Central memory CD8-positive, alpha-beta T cell (primary cell): ENCODE data around the gene FNDC10.

Experiments
- ATAC-seq: fragments of 150-1000 bp; cut with Tn5 transposase; replicated peaks from 2 replicates; pipeline ENCODE4 v1.10.0; 2022; ENCODE audit warnings: mild to moderate bottlenecking, moderate FRiP score, moderate number of reproducible peaks; ENCODE audit not compliant: poor library complexity, severe bottlenecking; ENCODE audit errors: extremely low read depth
- DNase-seq, 2 donors: peaks; one replicate each; pipeline ENCODE4 v3.0.0; 2021; ENCODE audit warnings: low spot score in 2 of 2
- H3K27ac Mint-ChIP-seq: one replicate; pipeline ENCODE4 v1.8.0; 2022; ENCODE audit warnings: low read depth, mild to moderate bottlenecking, moderate library complexity, mixed read lengths
- H3K27me3 Mint-ChIP-seq: one replicate; pipeline ENCODE4 v1.8.0; 2022; ENCODE audit warnings: mixed read lengths
- H3K36me3 Mint-ChIP-seq: one replicate; pipeline ENCODE4 v1.8.0; 2022; ENCODE audit warnings: mild to moderate bottlenecking, moderate library complexity, mixed read lengths; ENCODE audit not compliant: insufficient read depth
- H3K4me1 Mint-ChIP-seq: one replicate; pipeline ENCODE4 v1.8.0; 2022; ENCODE audit warnings: mixed read lengths
- H3K4me3 Mint-ChIP-seq: one replicate; pipeline ENCODE4 v1.8.0; 2022; ENCODE audit warnings: mild to moderate bottlenecking, moderate library complexity, mixed read lengths
- H3K9me3 Mint-ChIP-seq: one replicate; pipeline ENCODE4 v1.8.0; 2022; ENCODE audit warnings: mixed read lengths

FNDC10 gene

DNA sequence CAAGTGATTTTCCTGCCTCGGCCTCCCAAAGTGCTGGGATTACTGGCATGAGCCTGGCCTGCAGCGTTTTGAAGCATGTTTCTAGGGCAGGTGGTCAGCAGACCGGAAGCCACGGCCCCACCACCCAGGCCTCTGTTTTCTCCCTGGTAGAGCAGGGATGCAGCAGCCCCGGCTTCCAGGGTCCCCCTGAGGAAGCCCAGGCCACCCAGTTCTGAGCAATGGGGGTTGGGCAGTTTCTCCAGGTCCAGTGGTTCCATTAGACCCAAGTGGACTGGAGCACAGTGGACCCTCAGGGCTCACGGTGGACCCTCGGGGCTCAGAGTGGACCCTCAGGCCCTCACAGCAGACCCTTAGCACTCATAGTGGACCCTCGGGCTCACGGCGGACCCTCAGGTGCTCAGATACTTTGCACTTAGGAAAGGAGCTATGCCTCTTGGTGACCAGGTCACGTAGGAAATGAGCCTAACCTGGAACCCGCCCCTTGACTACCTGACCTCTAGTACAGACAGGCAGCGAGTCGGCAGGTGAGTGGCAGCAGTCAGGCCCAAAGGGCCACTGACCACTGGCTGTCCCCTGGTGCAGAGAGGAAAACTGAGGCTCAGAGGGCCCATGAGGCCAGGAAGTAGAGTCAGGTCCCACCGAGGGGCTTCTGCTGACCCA, 4.6 kb upstream of the FNDC10 start:
- ATAC-seq, result no peak
- Mint-ChIP-seq H3K9me3 (no peaks in the 10 kb centered on the region), H3K36me3 (peaks cover 4% of the 10 kb centered on the region), H3K27ac (no peak overlapping the region), H3K27me3 (no peaks in the 10 kb centered on the region), H3K4me1 (peaks cover 5% of the 10 kb centered on the region), H3K4me3 (no peak overlapping the region)
- DNase-seq, result no peak

DNA sequence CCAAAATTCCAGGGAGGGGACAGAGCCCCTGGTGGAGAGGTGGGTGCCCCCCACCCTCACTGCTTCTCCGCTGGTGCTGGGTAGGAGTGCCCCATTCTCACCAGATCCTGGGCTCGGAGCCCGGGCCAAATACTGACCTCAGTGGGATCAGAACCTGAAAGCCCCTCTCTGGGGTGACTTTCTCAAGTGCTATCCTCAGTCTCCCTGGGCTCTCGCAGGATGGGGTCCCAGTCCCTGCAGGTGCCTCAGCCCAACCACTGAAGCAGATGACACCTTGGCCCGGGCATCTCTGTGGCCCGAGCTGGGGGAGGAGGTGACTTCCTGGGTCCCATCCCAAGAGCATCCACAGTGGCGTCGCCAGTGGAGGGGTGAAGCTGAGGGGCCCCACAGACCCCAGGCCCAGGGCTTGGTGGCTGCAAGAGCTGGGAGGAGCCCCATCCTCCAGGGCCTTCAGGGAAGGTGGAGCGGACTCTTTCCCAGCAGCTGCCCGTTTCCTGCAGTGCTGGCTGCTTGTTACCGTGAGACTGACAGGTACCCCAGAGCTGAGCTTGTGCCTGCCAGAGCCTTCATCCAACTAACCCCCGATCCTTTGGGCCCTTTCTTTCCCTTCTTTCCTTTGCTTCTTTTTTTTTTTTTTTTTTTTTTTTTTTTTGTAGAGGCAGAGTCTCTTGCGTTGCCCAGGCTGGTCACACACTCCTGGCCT, 3.9 kb upstream of the FNDC10 start:
- Mint-ChIP-seq H3K27me3 (no peaks in the 10 kb centered on the region), H3K9me3 (no peaks in the 10 kb centered on the region), H3K4me1 (peaks cover 9% of the 10 kb centered on the region), H3K36me3 (peaks cover 2% of the 10 kb centered on the region), H3K4me3 (no peak overlapping the region), H3K27ac (no peak overlapping the region)
- no peak for DNase-seq
- no peak for ATAC-seq

DNA sequence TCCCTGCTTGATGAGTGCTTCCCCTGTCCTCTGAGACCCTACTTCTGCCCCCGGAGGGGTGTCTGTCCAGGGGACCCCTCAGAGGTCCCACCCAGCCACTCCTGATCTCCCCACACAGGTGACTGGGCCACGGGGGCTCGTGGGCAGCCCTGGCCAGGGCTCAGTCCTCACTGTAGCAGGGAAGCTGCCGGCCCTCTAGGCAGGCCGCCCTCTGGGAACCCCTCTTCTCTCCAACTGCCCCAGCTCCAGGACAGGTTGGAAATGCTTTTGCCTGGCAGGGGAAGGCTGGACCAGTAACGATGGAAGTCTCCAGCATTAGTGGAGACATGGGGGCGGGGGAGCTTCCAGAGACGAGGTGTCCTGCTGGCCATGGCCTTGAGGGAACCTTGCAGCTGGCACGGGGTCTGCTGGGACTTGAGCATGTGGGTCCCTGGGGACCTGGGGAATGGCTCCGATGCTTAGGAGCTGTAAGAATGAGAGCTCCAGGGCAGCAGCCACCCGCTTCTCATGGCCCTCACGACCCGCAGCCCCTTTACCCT, 3.1 kb upstream of the FNDC10 start:
- H3K36me3 Mint-ChIP-seq, result peaks cover 2% of the 10 kb centered on the region
- H3K27me3 Mint-ChIP-seq, result no peaks in the 10 kb centered on the region
- H3K4me3 Mint-ChIP-seq, result no peak overlapping the region
- H3K4me1 Mint-ChIP-seq, result peaks cover 11% of the 10 kb centered on the region
- H3K27ac Mint-ChIP-seq, result no peak overlapping the region
- no peak for ATAC-seq
- H3K9me3 Mint-ChIP-seq, result no peaks in the 10 kb centered on the region
- DNase-seq, result no peak

DNA sequence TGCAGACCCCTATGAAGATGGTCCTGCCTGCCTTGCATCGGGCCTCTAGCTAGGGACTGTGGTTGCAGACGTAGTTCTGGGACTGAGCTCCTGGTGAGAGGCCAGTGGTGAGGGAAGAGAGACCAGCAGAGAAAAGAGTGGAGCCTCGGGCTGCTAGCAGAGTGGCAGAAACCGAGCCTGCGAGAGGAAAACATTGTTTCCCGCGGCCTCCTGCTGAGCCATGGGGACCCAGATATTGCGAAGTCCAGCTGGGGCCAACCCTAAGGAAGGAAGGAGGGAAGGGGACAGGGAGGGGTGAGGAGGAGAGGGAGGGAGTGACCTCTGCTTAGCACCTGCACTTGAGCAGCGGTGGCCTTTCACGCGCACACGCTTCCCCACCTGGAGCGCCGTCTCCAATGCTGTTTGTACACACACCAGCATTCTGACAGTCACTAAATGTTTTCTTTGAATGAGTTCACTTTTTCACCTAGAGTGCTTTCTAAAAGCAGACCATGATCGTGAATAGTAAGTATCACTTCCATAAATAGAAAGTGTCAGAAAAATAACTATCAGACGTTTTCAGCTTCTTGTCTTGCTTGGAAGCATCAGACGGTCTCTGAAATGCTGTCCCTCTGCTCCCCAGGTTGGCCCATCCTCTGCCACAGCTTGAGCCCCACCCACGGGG, 2.5 kb upstream of the FNDC10 start:
- no peaks in the 10 kb centered on the region for H3K9me3 Mint-ChIP-seq

DNA sequence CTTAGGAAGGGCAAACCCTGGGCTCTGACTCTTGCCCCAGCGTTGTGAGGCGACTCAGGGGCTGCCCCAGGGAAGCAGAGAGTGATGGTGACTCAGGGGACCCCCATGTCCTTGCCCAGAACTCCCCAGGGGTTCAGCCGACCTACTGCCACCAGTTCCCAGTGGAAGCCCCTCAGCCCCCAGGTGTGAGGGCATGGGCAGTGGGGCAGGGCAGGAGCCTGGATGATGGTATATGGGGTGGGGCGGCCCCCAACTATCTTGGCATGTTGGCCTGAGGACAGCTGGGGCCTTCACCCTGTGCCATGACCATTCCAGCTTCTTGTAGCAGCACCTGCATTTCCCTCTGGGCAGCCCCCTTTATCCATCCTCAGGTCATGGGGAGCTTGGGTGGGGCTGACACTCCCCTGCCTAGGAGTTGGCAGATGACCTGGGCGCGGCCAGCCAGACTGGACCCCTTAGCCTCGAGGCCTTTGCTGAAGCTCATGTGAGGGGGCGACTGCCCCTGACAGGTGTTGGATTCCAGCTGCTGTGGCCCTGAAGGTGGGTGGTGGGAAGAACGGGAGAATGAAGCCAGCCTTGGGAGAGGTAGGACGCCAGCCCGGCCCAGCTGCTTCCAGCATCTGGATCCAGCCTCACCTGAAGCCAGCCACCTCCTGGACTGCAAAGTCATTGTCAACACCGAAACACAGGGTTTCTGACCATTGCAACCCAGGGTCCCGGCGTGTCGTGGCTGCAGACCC, 1.8 kb upstream of the FNDC10 start:
- H3K4me3 Mint-ChIP-seq, result peak overlapping the region; percentile 76
- no peak for DNase-seq
- H3K27me3 Mint-ChIP-seq, result no peaks in the 10 kb centered on the region
- H3K4me1 Mint-ChIP-seq, result peaks cover 7% of the 10 kb centered on the region
- H3K9me3 Mint-ChIP-seq, result no peaks in the 10 kb centered on the region
- no peaks in the 10 kb centered on the region for H3K36me3 Mint-ChIP-seq
- no peak overlapping the region for H3K27ac Mint-ChIP-seq
- ATAC-seq, result no peak

More for the DNA sequence above, 2.5 kb upstream of the FNDC10 start:
- no peak for DNase-seq
- peaks cover 2% of the 10 kb centered on the region for H3K36me3 Mint-ChIP-seq
- ATAC-seq, result no peak
- H3K4me3 Mint-ChIP-seq, result no peak overlapping the region
- H3K27me3 Mint-ChIP-seq, result no peaks in the 10 kb centered on the region
- no peak overlapping the region for H3K27ac Mint-ChIP-seq
- H3K4me1 Mint-ChIP-seq, result peaks cover 11% of the 10 kb centered on the region

DNA sequence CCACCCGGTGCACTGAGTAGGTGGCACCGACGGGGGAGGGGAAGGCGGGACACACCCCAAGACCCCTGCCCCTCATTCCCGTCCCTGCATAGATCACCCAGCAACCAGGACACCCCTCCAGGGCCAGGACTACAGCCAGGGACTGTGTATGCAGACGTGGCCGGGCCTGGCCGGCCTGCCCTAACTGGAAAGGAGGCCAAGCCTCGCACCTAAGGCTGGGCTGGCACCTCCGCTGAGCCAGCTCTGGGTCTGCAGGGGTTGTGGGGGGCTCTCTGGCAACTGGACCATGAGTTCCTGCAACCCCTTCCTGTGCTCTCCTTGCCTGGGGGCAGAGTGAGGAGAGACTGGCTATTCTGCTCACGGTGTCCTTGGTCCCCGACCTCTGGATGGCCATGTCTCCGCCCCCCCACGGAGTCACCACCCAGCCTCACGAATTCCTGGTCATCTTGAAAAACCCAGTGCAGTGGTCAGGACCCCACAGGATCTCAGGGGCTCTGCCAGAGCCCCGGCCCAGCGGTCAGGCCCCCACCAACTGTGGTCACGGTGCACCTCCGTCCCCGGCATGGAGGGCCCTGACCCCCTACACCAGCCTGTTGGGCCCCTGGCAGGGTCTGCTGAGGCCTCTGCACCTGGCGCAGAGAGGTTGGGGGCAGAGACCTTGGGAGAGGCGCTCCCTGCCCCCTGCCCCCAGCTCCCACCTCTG, 1.1 kb upstream of the FNDC10 start:
- Mint-ChIP-seq H3K36me3 (no peaks in the 10 kb centered on the region), H3K9me3 (no peaks in the 10 kb centered on the region), H3K4me3 (peak overlapping the region; percentile 76), H3K27ac (no peak overlapping the region), H3K4me1 (peaks cover 7% of the 10 kb centered on the region), H3K27me3 (no peaks in the 10 kb centered on the region)
- DNase-seq (no peak), ATAC-seq (no peak)

DNA sequence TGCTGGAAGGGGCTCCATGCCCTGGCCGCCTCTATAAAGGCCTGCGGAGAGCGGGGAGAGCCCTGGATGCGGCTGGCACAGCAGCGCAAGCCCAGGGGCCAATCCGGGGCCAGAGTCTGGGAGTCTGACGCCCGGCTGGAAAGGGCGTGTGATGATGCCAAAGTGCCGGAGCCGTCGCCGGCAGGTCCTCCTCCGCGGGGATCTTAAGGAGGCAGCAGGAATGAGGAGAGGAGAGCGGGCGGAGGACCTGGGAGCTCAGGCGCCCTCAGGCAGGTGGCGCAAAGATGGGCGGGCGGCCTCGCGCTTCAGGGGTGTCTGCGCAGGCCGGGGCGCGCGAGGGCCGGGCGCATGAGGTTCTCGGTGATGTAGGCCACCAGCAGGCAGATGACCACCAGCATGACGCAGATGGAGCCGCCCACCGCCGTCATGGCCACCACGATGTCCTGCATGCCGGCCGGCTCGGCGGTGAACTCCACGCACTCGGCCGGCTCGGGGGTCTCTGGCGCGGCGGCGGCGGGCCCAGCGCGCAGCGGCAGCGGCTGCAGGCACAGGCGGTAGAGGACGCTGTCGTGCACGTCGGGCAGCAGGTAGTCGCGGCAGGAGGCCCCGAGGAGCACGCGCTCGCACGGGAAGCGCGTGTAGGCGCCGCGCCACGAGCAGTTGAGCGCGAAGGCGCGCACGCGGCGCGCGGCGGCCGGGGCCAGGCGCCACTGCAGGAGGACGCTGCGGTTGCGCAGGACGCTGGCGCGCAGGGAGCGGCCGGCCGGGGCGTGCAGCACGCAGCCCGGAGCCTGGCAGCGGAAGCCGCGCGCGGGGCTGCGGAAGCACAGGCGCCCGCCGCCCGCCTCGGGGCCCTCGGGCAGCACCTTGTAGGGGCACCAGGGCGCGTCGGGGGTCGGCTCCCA, 653 bp downstream of the FNDC10 start:
- H3K27me3 Mint-ChIP-seq, result no peaks in the 10 kb centered on the region
- H3K4me3 Mint-ChIP-seq, result peak overlapping the region; percentile 78
- H3K4me1 Mint-ChIP-seq, result peaks cover 7% of the 10 kb centered on the region
- no peaks in the 10 kb centered on the region for H3K9me3 Mint-ChIP-seq
- H3K27ac Mint-ChIP-seq, result peak overlapping the region; percentile 60
- peak; percentile 62 for ATAC-seq
- no peaks in the 10 kb centered on the region for H3K36me3 Mint-ChIP-seq
- no peak for DNase-seq

DNA sequence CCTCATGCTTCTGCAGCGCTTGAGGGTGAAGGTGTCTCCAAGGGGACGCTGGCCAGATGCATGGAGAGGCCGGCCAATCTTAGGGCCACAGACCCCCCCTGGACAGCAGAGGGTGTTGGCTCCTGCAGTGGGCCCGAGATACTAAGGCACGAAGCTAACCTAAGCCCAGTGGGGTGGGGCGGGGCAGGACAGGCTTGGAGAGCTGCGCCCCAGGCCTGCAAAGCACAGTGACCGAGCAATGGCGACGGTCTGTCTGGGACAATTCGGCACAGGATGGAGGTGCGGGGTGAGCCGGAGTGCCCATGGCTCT, 1.3 kb downstream of the FNDC10 start:
- DNase-seq (no peak), ATAC-seq (no peak)
- Mint-ChIP-seq H3K27ac (peak overlapping the region; percentile 60), H3K4me3 (peak overlapping the region; percentile 78), H3K9me3 (no peaks in the 10 kb centered on the region), H3K4me1 (peaks cover 7% of the 10 kb centered on the region), H3K27me3 (no peaks in the 10 kb centered on the region), H3K36me3 (no peaks in the 10 kb centered on the region)

DNA sequence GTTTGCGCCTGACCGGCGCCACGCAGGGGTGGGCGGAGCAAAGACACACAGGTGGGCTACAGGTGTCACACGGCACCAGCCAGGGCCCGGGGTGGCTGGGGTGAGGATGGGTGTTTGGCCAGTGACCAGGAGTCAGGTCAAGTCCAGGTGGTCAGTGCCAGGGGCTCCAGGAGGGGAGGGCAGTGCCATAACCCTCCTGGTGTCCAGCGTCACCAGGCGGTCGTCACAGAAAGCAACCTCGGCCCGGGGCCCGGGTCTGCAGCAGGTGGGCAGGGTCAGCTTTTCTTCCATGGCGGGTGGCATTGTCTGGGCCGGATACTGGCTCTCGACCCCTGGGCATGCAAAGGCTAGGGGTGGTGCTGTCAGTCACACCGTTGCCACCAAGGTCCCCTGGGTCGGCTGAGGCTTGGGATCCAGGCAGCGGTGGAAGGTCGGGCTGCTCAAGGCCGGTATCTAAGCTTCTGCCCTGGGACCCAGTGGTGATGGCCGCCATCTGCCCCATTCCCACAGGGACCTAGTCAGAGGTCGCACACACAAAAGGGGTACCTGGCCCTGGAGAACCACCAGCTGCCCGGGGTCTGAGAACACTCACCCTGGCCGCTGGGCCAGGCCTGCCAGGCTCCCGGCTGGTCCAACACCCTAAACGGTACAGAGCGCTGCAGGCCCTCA, 1.8 kb downstream of the FNDC10 start:
- ATAC-seq, result no peak
- no peak overlapping the region for H3K27ac Mint-ChIP-seq
- peaks cover 7% of the 10 kb centered on the region for H3K4me1 Mint-ChIP-seq
- no peaks in the 10 kb centered on the region for H3K9me3 Mint-ChIP-seq
- DNase-seq, result no peak
- H3K4me3 Mint-ChIP-seq, result peak overlapping the region; percentile 78
- no peaks in the 10 kb centered on the region for H3K36me3 Mint-ChIP-seq
- no peaks in the 10 kb centered on the region for H3K27me3 Mint-ChIP-seq

DNA sequence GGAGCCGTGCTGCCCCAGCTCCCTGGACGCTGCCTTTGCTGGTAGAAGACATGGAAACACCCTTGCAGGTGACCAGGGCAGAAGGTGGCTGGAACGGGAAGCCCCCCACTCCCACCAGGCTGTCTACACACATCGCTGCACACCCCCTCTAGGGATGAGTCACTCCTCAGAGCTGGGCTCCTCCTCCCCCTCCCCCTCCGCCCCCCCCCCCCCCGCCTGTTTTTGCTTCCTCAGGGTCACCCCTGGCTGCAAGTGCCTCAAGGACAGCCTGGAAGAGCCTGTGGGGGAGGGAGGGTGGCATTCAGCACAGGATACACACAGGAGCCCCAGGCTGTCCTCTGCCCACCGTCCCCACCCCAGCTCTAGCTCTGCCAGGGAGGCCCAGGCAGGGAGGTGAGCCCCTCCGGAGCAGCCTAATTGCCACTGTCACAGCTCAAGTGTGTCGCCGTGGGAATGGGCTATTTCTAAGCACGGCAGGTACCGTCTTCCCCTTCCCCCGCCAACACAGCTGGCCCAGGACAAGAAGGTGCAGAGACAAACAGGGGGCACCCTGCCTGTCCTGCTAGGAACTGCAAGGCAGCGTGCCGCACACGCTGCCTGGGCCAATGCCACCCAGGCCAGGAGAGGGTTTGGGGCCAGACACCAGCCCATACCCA, 2.5 kb downstream of the FNDC10 start:
- H3K4me1 Mint-ChIP-seq, result peaks cover 7% of the 10 kb centered on the region
- H3K4me3 Mint-ChIP-seq, result no peak overlapping the region
- H3K27me3 Mint-ChIP-seq, result no peaks in the 10 kb centered on the region
- DNase-seq, result no peak
- H3K9me3 Mint-ChIP-seq, result no peaks in the 10 kb centered on the region
- H3K27ac Mint-ChIP-seq, result no peak overlapping the region
- ATAC-seq, result no peak
- no peaks in the 10 kb centered on the region for H3K36me3 Mint-ChIP-seq
